GM19240 (cell line): ENCODE measurements around the gene MATN3.

ENCODE experiments used
- DNase-seq: peaks from one replicate; pipeline ENCODE4 v3.0.0; 2011; ENCODE audit warnings: low spot score; ENCODE audit not compliant: insufficient read length

MATN3 gene

GRCh38 chr2:20005067-20005627 lies 7.3 kb downstream of the MATN3 start:
- no peak for DNase-seq

- no peak for DNase-seq
These were observed 11.1 kb downstream of the MATN3 start for GRCh38 chr2:20001361-20001863.

- no peak for DNase-seq
These were observed 18.7 kb downstream of the MATN3 start for GRCh38 chr2:19993731-19994130.

- no peak for DNase-seq
These were observed 20.6 kb downstream of the MATN3 start for GRCh38 chr2:19991895-19992294.

- no peak for DNase-seq
These were observed 22.1 kb downstream of the MATN3 start for GRCh38 chr2:19990416-19990728.

- peak; percentile 92 for DNase-seq
These were observed 22.6 kb downstream of the MATN3 start, which contains the start of gene WDR35 for GRCh38 chr2:19989667-19990415. WDR35 (minus strand) TSS chr2:19990105; CDS start chr2:19990015, 90 bp downstream.

GRCh38 chr2:19989342-19989666 lies 23.2 kb downstream of the MATN3 start:
- no peak for DNase-seq

GRCh38 chr2:19988600-19988999 lies 23.9 kb downstream of the MATN3 start:
- DNase-seq: no peak

GRCh38 chr2:19987936-19988335 lies 24.5 kb downstream of the MATN3 start:
- no peak for DNase-seq

- DNase-seq: no peak
These were observed 30.2 kb downstream of the MATN3 start for GRCh38 chr2:19982268-19982667.

- DNase-seq: no peak
These were observed 32.5 kb downstream of the MATN3 start for GRCh38 chr2:19979932-19980331.

- no peak for DNase-seq
These were observed 39.0 kb downstream of the MATN3 start for GRCh38 chr2:19973466-19973865.

GRCh38 chr2:19971691-19972090 lies 40.8 kb downstream of the MATN3 start:
- DNase-seq: no peak

- DNase-seq: no peak
These were observed 49.1 kb downstream of the MATN3 start for GRCh38 chr2:19963386-19963785.

GRCh38 chr2:19955544-19956422 lies 56.7 kb downstream of the MATN3 start:
- peak; percentile 32 for DNase-seq

GRCh38 chr2:19949071-19949470 lies 63.4 kb downstream of the MATN3 start:
- DNase-seq: no peak

GRCh38 chr2:19947184-19947940 lies 65.1 kb downstream of the MATN3 start:
- DNase-seq: no peak

GRCh38 chr2:19944205-19944845 lies 68.1 kb downstream of the MATN3 start:
- DNase-seq: no peak

GRCh38 chr2:19943189-19943588 lies 69.3 kb downstream of the MATN3 start:
- DNase-seq: no peak

GRCh38 chr2:19942199-19942598 lies 70.3 kb downstream of the MATN3 start:
- no peak for DNase-seq
